ENCODE results near the gene FNDC11.

- no peak for TF ChIP-seq CTCF (IDR thresholded peaks at IDR 0.05; ENCODE audit: extremely low read depth in 1 of 2, insufficient read depth in 1 of 2, low read depth in 1 of 2, low read length in 2 of 2)
- TF ChIP-seq EZH2 (IDR thresholded peaks at IDR 0.05; ENCODE audit: borderline replicate concordance, low read depth, low read length, severe bottlenecking): no peak
- TF ChIP-seq POLR2AphosphoS5 (IDR thresholded peaks at IDR 0.05; ENCODE audit: insufficient read depth, low read depth, low read length): no peak
- TF ChIP-seq FOS (IDR thresholded peaks at IDR 0.05; ENCODE audit: borderline replicate concordance, insufficient read depth, low read length): no peak
- no peak for TF ChIP-seq POLR2A (IDR thresholded peaks at IDR 0.05; ENCODE audit: low read depth, low read length)
- no peak for TF ChIP-seq MAX (IDR thresholded peaks at IDR 0.05; ENCODE audit: insufficient read depth, insufficient read length)
- no peak for TF ChIP-seq GATA2 (IDR thresholded peaks at IDR 0.05; ENCODE audit: insufficient read depth, insufficient read length, low read depth, low read length)
- no peak for TF ChIP-seq JUN (IDR thresholded peaks at IDR 0.05; ENCODE audit: borderline replicate concordance, insufficient read depth, insufficient read length, low read depth)
- no peak for TF ChIP-seq MYC (IDR thresholded peaks at IDR 0.05; ENCODE audit: low read depth, low read length)
Observed at GRCh38 chr20:63533871-63534393, 20.0 kb upstream of the FNDC11 start.

Measured in endothelial cell of umbilical vein (primary cell).